Measurements from ENCODE around the gene ITPR1. TPM values are rescaled to one million over a fixed set of nuclear protein-coding genes. Genes with fewer than 3 reads are reported as not detected.
A peak's percentile ranks its signal among the peaks of the same experiment; 100 is the strongest.

The ITPR1 gene
- total RNA-seq, 1 experiment from 2014 or later = 36.4 TPM

DNA sequence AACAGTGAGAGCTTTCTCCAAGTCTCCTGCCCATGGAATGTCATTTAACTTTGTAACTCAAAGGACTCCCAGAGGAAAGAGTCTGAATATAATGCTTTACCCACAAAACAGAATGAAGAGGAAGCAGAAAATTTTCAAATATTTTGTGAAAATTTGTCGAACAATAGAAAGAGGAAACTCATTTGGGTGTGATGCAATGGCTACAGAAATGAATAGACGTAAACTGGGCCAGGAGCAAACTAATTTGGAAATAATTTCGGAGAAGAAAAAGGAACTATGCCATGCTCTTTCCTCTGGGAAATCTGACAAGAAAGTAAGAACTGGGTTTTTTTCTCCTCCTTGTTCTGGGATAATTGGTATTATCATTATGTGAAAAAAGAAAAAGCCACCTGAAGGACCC is 14.9 kb upstream of the ITPR1 start:
- DNase-seq (ENCODE audit: low read depth) = no peak

DNA sequence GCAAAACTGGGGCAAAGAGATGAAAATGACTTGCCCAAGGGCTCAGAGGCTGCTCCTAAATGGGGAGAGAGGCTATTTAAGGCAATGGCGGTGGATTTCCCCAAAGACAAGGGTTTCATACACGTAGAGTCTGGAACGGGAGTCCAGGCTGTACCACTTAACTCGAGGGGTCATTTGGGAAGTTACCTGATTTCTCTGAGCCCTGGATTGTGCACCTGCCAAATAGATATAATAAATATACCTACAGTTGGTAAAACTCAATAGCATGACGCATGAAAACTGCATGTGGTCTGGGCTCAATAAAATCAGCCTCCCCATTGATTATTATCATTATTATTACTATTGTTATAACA is 1.3 kb upstream of the ITPR1 start:
- no peak for DNase-seq (ENCODE audit: low read depth)

DNA sequence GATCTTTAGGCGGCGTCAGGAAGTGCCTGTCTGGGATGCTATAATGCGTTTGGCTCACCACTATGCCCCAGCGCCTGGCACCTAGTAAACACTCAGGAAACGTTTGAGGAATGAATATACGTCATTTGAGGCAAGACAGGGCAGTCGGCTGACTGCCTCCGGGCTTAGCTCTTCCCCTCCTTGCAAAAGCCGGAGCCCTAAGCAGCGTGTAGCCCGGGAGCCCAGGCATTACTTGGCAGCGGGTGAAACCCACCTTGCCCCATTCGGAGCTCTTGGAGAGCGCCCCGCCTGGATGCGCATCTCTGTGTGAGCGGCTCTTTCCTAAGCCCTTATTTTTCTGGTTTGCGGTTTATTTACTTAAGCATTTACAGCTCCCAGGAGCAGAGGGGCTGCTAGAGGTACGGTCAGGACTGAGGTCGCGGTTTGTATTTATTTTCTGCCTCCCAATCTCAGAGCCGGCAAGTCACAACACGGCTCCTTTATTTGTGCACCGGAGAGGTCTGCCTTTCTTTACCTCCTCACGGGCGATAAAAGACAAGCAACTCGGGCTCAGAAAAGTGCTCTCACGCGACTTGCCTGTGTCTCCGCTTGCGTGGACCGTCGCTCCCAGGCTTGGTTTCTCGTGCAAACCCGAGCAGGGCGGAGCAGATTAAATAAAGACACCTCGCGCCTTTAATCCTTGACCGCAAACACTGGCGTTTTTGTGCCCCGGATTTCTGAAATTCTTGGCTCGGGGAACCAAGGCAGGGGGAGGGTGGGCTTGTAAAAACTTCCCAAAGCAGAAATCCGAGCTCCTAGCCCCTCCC is 737 bp upstream of the ITPR1 start:
- peak; percentile 58 for DNase-seq (ENCODE audit: low read depth)

DNA sequence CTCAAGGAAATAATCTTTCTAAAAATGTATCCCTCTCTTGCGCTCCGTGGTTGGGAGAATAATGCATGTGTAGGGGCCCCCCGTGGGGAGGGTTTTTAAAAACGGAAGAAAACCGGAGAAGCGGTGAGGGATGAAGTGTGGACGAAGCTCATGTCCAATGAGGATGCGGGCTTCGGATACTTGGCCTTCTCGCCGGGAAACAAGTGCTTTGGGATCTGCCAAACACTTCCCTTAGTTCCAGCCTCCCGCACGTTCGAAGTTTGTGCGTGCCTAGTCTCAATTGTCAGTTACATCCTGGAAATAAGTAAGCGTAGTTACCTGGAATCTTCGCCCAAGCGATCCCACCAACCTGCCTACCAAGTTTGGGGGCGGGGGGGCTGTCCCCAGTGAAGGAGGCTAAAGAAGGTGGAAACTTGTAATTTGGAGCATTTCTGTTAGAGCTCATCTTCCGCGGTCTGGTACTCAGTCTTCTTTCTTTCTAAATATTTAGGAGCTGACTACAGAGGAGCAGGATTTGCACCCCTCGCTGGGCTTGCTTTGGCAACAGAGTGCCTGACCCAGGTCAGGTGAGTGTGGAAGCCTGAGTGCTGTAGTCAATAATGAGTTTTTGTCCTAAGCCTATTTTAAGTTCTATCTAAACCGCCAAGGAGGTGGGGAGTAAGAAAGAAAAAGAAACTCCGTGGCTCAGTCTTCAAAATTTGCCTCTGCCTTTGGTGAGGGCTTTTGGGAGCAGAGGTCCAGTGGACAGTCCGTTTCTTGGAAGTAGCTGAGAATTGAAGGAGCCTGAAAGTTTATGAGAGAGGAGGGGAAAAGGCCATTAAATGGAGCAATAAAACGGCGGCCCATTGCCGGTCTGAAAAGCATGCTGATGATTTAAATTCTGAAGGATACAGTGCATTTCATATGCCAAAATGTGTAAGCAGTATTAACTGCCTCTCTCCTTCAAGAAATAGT is 1.1 kb downstream of the ITPR1 start:
- peak; percentile 14 for DNase-seq (ENCODE audit: low read depth)

DNA sequence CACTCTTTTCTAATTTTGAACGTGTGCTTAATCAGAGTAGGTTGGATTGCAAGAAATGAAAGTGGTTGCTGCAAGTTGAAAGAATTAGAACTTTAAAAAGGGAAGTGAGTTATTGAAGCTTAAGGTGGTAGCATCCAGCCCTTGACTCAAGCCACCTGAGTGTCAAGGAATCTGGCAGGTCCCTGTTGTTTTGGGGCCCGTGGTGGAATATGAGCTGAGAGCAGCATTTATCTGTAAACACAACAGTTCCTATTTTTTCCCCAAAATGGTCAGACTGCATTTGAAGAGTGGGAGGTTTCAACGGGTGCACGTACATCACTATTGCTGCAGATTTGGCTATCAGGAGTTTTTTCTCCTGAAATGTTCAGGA is 1.7 kb downstream of the ITPR1 start:
- DNase-seq (ENCODE audit: low read depth) = no peak

DNA sequence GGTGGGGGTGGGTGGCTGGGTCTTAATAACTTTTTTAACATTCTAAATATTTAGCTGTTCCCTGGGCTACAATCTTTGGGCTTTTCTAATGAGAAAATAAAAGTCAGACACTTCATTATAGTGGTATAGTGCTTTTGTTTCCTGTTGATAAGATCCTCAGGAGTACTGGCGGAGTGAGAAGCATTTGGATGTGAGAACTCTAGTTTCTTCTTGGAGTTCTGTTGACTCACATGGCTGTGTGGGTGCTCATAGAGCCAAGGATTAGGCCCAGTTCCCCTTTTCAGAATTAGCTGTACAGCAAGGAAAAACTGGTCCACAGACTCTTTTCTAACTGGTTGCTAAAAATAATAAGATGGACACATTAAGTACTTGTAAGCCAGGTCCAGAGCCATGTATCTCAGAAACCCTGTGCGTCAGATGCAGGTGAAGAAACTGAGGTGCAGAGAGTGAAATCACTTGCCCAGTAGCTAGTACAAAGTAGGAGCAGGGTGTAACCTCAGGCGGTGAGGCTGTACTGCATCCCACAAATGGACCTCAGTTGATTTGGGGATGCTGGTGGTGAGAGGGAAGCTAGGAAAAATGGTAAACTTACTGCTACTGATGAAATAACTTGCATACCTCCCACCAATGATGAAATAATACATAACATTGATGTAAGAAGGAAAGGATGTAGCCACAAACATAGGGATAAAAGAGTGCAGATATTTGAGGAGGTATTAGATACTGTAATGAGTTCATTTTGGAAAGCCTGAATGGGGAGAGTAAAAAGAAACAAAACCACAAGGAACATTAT is 2.3 kb downstream of the ITPR1 start:
- DNase-seq (ENCODE audit: low read depth) = no peak

DNA sequence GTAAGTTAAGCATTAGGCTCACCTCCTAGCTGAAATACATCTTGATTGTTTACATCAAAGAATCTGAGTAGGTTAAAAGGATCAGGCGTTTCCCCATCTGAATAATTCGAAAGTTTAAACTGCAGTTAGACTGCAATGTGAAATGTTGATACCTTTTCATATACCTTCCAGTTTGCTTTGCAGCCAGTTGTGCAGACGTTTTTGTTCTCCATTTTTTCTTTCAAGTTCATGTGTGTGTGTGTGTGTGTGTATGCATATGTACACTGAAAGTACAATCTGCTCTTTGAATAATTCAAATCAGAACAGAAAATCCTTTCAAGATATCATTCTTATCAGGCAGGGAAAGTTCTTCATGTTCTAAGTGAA is 2.9 kb downstream of the ITPR1 start:
- DNase-seq (ENCODE audit: low read depth) = no peak

DNA sequence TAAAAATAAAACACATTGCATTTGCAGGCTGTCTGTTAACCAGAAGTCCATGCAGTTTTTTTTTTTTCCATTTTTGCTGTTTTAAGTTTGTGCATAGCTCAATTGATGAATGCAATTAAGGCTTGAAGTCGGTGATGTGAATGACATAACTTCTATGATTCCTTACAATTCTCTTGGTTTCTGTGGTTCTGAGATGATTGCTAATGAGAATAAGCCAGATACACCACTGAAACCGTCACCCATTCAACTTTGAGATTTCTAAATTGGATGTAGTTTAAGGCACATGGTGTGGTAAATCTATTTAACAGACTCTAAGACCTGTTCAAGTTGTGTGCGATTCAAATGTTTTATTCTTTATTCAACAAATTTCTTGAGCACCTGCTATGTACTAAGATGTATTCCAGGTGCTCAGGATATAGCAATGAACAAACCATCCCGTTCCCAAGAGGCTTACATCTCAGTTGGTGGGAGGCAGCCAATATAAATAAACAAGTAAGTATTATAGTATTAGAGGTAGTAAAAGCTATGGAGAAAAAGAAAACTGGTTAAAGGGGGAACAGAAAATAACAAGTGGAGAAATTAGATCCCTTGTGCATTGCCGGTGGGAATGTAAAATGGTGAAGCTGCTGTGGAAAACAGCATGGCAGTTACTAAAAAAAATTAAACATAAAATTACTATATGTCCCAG is 4.0 kb downstream of the ITPR1 start:
- DNase-seq (ENCODE audit: low read depth) = no peak

DNA sequence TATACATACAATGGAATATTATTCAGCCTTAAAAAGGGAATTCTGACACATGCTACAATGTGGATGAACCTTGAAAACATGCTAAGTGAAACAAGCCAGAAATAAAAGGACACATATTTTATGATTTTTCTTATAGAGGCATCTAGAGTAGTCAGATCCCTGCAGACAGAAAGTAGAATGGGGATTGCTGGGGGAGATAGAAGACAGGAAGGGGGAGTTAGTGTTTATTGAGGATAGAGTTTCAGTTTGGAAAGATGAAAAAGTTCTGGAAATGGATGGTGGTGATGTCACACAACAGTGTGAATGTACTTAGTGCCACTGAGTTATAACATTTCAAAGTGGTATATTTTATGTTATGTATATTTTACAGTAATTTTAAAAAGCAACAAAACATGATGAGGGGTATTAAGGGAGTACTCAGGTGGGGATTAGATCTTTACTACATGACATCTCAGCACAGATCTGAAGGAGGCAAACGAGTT is 4.7 kb downstream of the ITPR1 start:
- no peak for DNase-seq (ENCODE audit: low read depth)

DNA sequence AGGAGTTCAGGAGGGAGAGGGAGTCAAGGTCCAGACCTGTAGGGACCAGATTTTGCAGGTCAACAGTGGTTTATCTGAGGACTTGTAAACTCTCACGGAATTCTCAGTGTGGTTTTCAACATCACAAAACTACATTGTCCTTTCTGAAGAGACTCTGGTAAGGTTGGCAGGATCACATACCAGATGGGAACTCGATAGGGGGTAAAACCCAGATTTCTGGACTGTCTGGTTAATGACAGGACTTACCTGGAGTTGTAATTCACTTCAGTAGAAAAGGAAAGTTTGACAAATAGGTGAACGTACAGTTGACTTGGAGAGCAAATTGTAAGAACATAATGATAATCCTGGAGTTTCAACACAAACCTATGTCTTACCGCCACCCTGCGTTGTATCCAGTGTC is 5.3 kb downstream of the ITPR1 start:
- no peak for DNase-seq (ENCODE audit: low read depth)

DNA sequence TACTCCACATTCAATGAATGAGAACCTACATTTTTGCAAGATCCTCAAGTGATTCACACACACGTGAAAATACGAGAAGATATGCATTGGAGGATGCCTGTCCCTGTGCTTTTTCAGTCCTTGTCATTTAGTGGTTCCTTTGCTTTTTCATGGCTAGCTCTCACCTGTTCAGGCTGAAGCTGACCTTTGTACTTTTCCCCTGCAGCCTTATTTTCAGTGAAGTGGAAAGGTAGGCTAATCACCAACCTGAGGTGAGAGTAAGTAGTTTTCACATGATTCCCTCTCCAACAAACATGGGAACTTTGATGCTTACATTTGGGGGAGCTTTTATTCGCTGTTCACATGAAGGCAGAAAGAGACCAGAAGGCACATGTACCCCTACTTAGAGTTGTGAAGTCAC is 8.3 kb downstream of the ITPR1 start:
- DNase-seq (ENCODE audit: low read depth) = no peak

DNA sequence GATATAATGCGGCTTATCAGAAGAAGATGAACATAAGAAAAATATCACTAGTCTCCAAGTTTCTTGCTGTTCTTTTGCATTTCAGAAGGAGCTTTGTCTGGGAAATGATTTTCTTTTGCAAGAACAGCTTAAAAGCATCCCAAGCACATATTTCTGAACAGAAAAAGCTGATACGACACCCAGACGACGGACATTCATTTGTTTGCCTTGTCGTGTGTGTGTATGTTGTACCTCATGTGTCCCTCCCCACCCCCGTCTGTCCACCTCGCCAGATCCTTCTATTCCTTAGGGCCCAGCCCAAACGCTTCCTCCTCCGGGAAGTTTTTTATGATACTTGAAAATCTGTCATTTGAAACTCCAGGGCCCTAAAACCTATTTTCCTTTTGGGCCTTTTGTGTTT is 8.8 kb downstream of the ITPR1 start:
- no peak for DNase-seq (ENCODE audit: low read depth)

DNA sequence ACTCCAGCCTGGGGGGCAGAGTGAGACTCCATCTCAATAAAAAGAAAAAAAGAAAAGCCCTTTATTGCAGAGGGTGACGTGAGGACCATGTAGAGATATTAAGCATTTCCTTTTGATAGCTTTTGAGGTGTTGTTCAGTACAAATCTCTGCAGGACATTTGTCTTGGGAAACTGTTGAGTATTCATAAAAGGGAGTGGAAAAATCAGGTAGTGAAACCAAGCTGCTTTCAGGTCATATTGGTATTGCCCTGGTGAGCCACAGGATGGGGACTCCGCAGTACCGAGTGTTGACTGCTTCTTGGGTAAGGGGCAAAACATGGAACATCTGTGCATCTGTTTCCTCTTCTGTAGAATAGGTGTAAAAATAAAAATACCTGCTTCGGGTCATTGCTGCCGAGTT is 9.9 kb downstream of the ITPR1 start:
- DNase-seq (ENCODE audit: low read depth) = no peak

DNA sequence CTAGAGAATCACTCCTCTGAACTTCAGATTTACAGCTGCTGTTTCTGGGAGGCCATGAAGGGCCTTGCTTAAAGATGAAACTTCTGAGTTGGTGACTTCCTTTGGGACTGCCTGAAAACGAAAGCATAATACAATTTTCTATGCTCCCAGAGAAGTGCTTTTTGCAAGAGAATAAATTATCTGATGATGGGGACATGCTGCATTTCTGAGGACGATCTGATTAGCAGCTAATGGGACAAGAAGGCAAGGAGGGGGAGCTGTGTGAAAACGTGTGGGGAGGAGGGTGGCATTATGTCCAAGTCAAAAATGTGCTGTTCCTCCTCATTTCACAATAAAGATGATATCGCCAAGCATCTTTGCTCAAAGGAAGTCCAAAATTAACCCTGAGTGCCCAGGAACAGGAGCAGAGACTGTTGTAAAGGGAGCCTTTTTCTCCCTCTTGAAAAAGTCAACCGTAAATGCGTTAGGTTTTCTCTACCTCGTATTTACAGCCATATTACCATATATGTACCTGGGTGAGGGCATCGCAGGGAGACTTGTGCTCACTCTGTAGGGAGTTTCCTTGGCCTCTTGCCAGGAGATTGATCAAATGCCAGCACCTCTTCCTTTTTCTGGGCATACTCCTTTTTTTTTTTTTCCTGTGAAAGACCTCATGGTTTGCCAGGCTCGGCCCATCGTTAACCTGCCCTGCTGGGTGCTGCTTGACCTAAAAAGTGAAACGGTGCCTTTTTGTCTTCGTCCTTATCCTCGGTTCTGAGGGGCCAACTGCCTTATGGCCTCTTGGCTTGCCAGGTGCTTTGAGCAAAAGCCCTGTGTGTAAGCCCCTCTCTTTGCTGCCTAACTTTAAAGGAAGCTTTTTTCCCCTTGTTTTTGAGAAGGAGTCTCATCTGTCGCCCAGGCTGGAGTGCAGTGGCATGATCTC is 11.5 kb downstream of the ITPR1 start:
- DNase-seq (ENCODE audit: low read depth) = peak; percentile 13

DNA sequence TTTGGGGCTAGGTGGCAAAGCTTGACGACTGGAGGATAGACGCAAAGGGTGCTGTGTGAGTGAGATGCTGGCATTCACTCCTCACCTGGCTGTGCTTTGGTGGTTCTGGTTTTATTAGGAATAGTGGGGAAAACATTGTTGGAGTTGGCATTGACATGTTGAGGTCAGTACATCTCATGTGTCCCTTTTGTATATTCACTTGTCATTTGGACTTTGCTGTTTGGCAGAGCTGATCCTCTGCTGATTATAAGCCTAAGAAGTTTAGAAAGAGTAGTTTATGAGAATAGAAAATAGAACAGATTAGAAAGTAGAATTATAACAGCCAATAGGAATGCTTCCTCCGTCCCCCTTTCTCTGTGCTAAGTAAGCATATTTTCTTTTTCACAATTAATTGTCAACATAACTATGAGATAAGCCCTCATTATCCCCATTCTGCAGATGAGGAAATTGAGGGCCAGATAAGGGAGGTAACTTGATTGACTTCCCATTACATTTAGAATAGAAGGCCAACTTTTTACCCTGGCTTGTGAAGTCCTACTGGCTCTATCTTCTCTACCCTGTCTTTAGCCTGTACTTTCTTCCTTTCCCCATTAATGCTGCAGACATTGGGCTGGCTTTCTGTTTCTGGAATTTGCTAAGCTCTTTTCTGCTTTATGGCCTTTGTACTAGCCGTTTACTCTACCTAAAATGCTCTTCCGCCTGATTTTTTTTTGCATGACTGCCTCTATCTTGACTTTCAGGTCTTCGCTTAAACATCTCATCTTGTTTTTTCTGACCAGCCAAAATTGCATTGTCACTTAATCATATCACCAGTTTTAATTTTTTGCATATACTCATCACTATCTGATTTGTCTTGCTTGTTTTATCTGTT is 12.8 kb downstream of the ITPR1 start:
- no peak for DNase-seq (ENCODE audit: low read depth)

DNA sequence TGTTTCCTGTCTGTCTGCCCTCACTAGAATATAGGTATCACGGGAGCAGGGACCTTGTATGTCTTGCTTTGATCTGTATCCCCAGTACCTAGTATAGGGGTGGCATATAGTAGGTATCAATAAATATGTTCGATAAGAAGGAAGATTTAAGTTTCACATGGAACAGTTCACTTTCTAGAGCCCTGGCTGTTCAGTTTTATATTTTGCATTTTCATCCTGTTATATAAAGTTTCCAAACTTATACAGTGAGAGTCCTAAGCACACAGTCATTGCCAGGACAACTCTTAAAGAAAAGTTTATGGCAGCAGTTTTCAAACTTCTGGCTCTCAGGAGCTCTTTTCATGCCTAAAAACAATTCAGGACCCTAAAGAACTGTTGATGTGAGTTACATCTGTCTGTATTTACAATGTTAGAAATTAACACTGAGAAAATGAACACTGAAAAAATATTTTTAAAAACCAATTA is 13.4 kb downstream of the ITPR1 start:
- no peak for DNase-seq (ENCODE audit: low read depth)

DNA sequence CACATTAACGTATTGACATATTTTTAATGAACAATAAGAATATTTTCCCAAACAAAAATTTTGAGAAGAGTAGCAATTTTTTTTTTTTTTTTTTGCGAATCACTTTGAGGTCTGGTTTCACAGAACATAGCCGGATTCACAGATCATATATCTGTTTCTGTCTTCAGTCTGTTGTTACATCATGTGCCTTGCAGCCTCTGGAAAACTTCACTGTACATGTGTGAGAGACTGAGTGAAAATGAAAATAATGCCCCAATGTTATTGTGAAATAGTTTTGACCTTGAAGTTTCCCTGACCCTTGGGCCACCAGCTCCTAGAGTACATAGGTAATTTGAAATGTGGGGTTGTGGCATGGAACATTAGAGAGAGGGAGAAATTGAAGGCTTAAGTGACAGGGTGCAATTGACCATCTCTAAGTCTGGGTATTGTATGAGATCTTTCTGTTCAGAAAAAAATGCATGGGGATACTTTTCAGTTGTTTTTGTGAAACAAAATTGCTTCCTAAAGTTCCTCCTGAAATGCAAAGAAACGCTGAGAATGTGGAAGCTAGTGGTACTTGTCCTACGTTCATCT is 14.0 kb downstream of the ITPR1 start:
- DNase-seq (ENCODE audit: low read depth) = no peak

DNA sequence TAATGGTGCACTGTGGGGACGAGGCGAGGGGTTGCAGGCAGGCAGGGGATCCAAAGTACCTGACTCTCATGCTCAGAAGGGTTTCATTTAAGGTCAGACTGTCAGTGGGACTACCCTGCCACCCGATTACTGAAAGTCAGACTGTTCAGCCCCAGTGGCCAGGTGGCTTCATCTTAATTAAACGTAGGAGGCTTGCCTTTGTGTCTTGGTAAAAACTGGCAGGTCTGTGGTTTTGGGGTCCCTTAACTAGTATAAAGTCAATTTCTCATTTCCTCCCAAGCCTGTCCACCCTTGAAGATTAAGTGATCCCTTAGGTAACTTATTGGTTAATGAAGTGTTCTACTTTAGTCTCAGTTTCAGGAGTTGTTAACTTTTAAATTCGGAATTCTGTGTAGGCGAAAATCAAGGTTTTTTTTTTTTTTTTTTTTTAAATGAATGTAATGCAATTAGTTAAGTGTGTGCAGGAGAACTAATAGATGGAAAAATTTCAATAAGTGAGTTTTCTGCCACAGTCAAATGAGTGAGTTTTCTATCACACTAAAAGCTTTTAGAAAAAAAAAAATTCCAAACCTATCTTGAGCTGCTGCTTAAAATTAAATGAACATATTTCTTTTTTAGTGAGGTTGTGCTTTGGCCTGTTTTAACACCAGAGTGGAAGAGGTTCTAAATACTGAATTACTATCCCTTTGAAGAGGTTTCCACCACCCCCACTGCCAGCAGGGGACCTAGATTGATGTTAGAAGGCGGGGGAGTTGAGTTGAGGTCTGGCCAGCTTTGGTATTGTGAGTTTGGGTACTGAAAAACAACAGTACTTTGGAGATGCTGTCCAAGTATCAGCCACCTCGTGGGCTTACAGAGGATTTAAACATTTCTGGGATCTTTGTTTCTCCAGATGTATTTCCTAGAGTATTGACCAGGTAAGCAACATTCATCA is 15.2 kb downstream of the ITPR1 start:
- DNase-seq (ENCODE audit: low read depth) = no peak
